HG02642 (cell line): Measurements from ENCODE around the gene PIK3R4.

ENCODE experiments used
- ATAC-seq: cut with Tn5 transposase; IDR thresholded peaks from one replicate; pipeline ENCODE4 v1.9.1; 2021; ENCODE audit warnings: mild to moderate bottlenecking; ENCODE audit not compliant: unreplicated experiment, poor library complexity

The PIK3R4 gene

DNA sequence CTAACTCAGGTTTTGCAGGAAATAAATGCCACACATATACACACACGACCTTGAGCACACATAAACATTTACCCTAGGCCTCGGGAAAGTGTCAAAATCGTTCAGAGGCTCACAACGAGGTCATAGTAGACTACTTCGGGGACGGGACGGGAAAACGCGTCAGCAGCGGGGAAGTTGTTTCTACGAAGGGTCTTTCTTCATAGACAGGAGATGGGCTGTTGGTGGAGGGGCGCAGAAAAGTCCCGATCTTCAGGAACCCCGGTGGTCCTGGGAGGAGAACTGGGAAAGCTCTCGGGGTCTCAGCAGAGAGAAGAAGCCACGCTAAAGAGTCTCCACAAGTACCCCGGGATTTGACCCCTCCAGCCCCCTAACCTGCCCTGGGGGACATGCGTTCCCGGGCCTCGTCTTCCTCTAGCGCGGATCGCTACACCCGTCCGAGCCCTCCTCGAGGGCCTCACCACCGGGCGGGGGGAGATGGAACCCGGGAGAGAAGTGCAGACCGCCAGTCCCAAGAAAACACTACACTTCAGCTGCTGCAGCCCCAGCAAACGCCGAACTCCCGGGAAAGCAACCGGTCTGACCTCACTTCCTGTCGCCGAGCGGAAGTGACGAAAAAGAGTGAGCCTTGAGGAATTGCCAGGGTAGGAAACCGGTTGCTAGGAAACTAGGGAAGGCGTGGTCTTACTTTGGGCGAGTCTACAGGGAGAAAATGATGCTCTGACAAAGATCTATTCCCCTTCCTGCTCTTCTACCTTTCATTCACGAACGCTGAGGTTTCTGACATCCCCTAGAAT lies at the start of gene PIK3R4:
TSS of gene PIK3R4 (minus strand) at position 584 of the 794 bp plus-strand sequence. CDS start 1,611 bp downstream, outside the sequence.
- ATAC-seq = peak; percentile 93

DNA sequence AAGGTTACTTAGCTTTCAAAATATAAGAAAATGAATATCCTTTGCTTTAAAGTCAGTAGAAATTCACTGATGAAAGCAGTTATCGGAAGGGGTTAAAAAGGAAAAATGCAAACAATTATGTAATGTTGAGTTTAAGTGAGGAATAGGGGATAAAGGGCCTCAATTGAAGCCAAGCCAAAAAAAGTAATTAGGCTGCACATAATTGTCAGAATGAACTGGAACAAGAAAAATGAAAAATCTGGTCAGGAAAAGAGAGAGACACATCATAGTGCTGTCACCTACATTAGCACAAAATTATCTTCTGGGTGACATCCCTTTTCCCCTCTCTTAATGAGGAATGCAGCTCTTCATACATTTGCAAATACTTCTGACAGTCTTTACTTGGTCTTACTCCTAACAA lies 48.8 kb upstream of the PIK3R4 start:
- ATAC-seq = no peak

DNA sequence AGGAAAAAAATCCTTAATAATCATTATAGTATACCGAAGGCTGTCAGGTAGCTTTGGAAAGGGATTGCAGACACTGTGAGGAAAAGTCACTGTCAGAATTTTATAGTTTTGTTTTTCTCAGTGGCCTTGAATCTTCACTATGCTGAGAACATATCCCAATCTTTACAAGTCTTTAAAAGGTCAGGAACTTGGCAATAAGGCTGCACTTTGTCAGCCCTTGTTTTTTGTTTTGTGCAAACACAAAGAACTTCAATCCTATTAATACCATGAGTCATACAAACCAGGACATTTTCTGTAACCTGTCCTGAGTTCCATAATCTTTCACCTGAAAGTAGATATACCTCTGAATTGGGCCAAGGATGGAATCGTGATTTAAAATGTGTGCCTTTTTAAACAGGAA lies 45.6 kb upstream of the PIK3R4 start:
- no peak for ATAC-seq

DNA sequence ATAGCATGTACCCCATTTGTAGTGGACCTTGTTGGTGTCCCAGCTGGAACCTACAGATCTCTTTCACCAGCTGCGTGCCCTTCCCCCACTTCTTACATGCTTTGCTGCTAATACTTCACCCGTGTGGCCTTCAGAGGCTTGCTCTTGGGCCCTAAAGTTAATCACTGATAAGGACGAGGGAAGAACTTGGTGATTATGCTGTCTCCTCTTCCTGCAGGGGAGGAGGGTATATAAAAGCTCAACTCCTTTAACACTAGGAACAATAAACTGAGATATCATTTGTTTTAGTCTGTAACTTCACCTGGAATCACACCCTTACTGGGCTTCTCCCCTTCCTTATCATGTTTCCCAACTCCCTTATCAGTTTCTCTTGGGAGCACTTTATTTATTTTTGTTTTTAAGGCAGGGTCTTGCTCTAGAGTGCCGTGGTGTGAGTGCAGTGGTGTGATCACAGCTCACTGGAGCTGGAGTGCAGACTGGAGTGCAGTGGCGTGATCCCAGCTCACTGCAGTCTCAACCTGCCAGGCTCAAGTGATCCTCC lies 43.2 kb upstream of the PIK3R4 start:
- no peak for ATAC-seq

DNA sequence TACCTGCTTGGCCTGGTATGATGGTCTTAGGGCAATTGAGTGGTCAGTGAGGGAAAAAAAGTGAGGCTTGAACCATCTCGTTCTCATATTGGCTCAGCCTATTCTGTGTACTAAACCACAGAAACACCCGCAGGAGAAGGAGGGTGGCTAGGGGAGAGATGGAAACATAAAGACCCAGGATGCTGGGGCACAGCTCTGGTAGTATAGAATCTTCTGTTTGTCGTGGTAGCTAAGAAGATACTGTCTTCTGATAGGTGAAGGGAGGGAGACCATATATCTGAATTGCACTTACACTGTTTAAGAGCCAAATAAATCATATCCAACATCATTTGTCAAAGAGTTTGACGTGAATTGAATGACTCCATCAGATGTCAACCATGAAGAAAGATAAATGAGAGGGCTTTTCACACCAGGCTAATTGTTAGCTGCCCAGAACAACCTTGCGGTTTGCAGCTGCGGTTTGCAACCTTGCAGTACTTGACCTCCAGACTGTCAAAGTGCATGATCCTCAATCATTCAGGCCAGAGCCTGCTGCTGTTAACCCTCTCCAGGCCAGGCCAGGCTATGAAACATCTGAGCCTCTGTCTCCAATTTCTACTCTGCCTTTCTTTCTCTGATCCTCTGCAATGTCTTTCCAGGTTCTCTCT lies 40.9 kb upstream of the PIK3R4 start:
- no peak for ATAC-seq

DNA sequence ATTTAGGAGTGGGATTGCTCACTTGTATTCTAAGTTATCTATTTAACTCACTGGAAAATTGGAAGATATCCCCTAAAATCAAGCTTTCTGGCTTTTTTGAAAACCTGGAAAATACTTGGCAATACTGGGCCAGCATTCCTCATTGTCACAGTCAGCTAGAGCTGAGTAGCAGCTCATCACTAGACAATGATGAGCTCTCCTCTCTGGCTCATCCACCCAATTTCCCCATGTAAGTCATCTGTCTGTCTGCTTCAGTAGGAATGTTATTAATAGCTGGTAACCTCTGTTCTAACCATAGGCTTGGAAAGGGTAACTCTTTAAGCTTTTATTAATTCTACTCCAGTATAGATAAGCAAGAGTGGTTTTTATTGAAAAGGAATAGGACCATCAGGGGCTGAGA lies 39.7 kb upstream of the PIK3R4 start:
- ATAC-seq = no peak

DNA sequence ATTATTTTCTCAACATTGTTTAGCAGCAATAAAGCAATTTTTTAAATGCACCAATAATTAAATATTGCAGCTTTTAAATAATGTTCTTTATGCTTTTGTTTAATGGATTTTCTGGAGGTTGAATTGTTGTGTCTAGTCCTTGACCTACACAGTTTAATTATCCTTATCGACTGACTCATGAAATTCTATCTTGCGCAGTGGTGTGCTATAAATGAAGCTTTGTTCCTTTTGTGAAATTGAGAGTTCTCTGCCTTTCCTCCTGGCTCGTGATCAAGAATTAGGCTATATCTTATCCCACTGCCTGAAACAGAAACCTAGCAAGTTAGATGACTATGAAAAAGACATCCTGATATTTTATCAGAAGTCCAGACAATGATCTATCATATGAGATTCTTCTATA lies 37.0 kb upstream of the PIK3R4 start:
- ATAC-seq = no peak

DNA sequence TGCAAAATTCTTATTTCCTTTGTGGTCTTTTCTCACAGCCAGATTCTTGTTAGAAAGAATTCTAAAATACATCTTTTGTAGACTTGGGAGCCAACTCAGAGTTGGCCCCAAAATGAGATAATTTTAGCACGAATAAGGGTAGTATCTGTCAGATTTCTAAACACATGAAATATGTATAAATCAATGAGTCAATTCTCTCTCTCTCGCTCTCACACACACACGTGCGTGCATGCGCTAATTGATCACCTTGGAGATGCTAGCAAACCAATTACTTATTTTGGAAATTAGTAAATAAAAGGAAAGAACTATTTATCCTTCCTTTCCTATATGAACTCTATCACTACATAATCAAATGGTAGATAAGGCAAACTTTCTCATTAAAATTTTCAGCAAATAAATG lies 32.9 kb upstream of the PIK3R4 start:
- ATAC-seq = peak; percentile 32

DNA sequence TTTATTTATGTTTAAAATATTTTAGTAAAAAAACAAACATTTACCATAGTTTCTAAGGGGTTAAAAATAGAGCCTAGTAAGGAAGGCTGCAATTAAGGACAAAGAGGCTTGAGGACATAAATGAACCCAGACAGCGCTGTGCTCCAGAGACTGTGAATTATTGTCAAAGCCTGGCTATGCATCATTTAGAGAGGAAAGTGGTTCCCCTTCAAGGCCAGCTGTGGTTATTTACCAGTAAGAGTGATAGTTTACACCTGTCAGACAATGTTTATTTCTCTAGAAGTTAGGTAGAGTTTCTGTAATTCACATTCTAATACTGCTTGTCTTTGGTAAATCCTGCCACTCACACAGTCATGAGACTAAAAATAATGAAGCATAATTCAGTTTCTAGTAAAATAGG lies 32.4 kb upstream of the PIK3R4 start:
- peak; percentile 96 for ATAC-seq

DNA sequence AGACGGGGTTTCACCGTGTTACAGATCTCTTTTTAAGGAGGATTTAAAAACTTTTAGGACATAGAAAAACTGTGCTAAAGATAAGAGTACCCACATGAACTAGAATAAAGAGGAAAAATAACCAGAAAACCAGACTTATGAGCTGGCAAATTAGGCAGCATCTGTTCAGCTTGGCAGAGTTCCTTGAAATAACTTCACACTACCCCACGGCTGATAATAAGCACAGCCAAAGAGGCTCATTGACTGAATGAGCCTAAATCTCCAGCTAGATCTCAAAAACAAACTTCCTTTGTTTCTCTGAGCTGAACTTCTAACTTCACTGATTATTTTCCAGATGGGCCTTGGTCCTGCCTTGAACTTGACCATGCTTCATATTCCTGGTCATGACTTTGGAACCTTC lies 26.7 kb upstream of the PIK3R4 start:
- ATAC-seq = no peak

DNA sequence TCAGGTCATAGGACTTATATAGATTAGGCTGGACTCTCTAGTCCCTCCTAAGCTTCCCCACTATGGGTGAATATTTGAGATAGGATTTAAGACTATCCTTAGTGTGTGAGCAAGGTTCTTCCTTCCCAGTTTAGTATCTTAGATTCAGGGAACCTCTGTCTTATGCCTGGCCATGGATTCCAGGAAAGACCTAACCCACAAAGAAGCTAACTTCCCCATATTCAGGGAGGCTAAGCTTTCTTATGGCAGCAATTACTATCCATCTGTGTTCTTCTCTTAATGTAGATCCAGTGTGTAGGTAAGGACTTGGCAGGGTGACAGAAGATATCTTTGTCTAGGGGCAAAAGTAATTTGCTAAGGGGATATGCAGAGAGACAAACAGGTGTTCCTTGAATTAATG lies 25.5 kb upstream of the PIK3R4 start:
- ATAC-seq = no peak

DNA sequence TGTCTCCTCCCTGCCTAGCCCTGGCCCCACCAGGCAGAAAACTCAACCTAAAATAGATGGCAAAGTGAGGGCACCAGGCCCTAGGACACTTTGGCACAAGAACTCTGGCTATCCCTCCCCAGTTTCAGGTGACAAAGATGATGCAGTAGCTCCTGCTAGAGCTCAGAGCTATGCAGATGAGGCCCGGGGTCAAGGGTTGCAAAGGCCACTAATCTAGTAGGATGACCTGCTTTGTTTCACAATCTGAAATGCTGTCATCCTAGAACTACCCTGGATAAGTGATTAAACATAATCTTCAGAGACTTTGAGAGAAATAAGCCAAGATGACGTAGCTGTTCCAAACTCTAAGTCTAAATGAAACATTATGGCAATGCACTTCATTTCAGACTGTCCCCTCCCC lies 24.0 kb upstream of the PIK3R4 start:
- no peak for ATAC-seq

DNA sequence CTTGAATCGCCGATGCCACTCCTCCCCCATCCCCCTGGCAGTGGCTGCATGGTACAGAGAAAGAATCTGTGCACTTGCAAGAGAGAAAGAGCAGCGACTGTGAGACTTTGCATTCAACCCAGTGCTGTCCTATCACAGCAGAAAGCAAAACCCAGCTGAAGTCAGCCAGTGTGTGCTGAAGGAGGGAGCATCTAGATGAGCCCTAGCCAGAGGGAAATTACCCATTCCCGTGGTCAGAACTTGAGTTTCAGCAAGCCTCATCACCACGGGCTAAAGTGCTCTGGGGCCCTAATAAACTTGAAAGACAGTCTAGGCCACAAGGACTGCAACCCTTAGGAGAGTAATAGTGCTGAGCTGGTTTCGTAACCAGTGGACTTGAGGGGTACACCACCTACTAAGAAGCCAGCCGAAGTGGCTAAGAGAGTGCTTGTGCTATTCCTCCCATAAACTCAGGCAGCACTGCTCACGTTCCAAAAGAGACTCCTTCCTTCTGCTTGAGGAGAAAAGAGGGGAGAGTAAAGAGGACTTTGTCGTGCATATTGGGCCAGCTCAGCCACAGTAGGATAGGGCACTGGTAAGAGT lies 15.2 kb upstream of the PIK3R4 start:
- ATAC-seq = no peak

DNA sequence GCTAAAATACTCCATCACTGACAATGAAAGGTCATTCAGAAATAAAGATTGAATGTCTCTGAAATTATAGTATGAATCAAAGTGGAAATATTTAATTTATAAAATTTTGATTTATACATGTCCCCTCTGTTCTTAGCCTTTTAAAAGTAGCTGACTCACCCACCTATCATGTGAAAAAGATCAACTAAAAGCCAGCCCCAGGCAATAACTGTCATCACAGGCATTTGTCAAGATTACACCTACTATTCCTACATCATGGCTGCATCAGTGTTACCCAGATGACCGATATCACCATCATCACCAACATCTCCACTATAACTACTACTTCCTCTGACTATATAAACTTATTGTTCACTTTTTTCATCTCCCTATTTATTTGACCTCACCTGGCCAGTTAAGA lies 14.3 kb upstream of the PIK3R4 start:
- no peak for ATAC-seq

DNA sequence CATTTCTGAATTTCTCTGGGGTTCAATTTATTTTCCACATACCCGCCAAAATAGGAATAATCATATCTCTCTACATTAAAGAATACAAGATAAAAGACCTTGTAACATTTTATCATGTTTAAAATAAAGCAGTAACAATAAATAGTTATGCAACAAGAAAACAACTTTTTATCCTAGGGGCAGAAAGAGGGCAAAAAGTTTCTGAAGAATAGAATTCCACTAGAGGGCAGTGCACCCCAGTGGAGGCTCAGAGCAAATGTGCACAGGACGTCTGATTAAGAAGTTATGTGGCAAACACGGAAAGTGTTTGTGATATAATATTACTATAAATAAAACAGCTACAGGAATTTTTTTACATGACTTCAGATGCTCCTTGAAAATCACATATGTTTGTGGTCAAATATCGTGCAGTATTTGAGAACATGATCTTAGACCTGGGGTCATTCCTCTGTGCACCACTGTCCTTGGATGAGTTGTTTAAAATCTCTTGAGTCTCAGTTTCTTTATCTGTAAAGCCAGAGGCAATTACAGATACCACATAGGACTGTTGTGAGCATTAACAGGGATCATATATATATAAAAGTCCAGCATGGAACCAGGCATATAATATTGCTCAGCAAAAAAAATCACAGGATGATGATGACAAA lies 13.2 kb upstream of the PIK3R4 start:
- peak; percentile 58 for ATAC-seq

DNA sequence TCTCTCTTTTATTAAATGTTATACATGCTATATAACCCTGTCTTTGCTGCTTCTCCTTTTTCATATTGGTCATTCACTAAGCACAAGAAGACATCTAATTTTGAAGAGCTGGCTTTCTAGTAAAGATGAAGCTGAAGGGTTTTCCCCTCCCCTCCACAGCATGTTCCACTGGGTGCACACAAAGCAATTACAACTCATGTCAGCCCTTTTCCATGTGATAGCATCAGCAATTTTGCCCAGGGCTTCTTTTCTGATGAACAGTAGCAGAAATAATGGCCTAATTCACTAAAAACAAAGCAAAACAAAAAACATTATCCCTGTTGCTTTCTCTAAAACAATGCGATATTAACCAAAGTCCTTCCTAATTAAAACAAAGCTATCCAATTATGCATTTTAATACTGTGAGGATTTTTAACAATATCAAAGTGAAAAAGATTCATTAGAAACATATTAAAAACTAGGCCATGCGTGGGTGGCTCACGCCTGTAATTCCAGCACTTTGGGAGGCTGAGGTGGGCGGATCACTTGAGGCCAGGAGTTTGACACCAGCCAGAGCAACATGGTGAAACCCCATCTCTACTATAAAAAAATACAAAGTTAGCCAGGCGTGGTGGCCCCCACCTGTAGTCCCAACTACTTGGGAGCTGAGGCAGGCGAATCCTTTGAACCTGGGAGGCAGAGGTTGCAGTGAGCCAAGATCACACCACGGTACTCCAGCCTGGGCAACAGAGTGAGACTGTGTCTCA lies 12.2 kb upstream of the PIK3R4 start:
- no peak for ATAC-seq

DNA sequence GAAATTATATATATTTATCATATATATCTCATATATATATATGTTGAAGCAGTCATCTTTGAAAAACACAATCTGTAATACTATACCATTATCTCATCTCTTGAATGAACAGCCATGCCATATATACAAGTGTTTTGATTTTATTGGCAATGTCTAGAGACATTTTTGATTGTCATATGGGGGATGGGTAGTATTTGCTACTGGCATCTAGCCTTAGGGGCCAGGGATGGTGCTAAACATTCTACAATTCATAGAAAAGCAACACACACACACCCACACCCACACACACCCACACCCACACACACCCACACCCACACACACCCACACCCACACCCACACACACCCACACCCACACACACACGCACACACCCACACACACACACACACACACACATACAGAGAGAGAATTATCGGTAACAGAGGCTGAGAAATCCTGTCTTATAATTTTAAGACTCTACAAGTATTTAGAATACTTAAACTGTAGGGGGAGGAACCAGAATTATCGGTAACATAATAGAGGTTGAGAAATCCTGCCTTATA lies 11.1 kb upstream of the PIK3R4 start:
- no peak for ATAC-seq

DNA sequence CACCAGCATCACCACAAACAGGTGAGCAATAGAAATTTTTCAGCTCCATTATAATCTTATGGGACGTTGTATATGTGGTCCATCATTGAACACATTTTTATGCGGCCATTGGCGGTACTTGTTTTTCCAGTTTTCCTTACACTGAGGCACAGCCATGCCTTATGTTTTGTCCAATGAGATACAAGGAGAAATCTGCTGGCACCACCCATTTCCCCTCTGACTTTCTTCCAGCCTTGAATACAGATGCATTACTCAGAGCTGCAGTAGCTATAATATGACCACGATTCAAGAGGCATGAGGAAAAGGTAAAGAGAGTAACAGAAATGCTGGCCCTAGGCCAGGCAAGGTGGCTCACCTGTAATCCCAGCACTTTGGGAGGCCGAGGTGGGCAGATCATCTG lies 9.0 kb upstream of the PIK3R4 start:
- no peak for ATAC-seq

DNA sequence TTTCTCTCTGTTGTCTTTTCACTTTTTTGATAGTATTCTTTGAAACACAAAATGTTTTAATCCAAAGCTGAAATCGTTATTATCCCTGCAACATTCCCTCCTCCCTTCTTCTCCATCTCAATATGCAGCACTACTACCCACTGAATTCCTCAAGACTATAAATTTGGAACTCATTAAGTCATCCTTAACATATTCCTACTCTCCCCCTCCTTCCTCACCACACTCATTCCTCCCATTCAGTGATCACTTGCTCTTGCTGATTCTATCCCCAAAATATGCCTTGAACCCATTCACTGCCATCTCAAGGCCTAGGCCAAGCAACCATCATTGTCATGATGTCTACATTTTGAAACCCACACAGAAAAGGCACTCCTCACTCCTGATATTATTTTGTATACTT lies 2.4 kb upstream of the PIK3R4 start:
- no peak for ATAC-seq

DNA sequence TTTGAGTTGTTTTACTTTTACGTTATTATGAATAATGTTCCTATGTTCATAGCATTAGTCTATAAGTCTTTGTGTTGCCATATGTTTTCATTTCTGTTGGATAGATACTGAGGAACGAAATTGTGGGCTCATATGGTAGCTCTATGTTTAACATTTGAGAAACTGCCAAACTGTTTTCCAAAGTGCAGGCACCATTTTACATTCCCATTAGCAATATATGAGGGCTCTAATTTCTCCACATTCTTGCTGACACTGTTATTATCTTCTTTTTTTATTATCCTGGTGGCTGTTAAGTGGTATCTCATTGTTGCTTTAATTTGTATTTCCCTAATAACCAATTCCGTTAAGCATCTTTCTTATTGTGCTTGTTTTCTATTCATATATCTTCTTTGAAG lies 1.8 kb upstream of the PIK3R4 start:
- ATAC-seq = no peak
